HG03103 (cell line): Measurements from ENCODE around the gene ECHDC1.
"Not testable (repeated sequence)": the region's sequence is repeated elsewhere in the genome, so short reads cannot be mapped to it uniquely, and the experiment has no call there.

ENCODE experiments used
- ATAC-seq: cut with Tn5 transposase; IDR thresholded peaks from one replicate; pipeline ENCODE4 v1.9.1; 2021; ENCODE audit warnings: low read depth; ENCODE audit not compliant: unreplicated experiment

ECHDC1 gene

GRCh38 chr6:127342296-127342945 lies 988 bp downstream of the ECHDC1 start:
- ATAC-seq: no peak

GRCh38 chr6:127341471-127342202 lies 1.8 kb downstream of the ECHDC1 start:
- peak; percentile 37 for ATAC-seq

GRCh38 chr6:127340171-127340570 lies 3.2 kb downstream of the ECHDC1 start:
- no peak for ATAC-seq

- ATAC-seq: no peak
Observed at GRCh38 chr6:127338936-127339335, 4.5 kb downstream of the ECHDC1 start.

GRCh38 chr6:127332383-127332961 lies 10.9 kb downstream of the ECHDC1 start:
- ATAC-seq: no peak

- not testable (repeated sequence) for ATAC-seq
Observed at GRCh38 chr6:127331256-127331655, 12.2 kb downstream of the ECHDC1 start.

GRCh38 chr6:127328043-127328609 lies 15.3 kb downstream of the ECHDC1 start:
- ATAC-seq: no peak

GRCh38 chr6:127319686-127320085 lies 23.7 kb downstream of the ECHDC1 start:
- ATAC-seq: no peak

GRCh38 chr6:127317388-127318128 lies 25.9 kb downstream of the ECHDC1 start:
- ATAC-seq: no peak

- ATAC-seq: no peak
Observed at GRCh38 chr6:127305741-127306140, 37.7 kb downstream of the ECHDC1 start.

- ATAC-seq: no peak
Observed at GRCh38 chr6:127303917-127304316, 39.5 kb downstream of the ECHDC1 start.

GRCh38 chr6:127302728-127303660 lies 40.4 kb downstream of the ECHDC1 start:
- ATAC-seq: peak; percentile 76

- no peak for ATAC-seq
Observed at GRCh38 chr6:127301199-127301700, 42.2 kb downstream of the ECHDC1 start.

GRCh38 chr6:127300411-127300810 lies 43.0 kb downstream of the ECHDC1 start:
- ATAC-seq: no peak

- ATAC-seq: no peak
Observed at GRCh38 chr6:127299522-127300240, 43.7 kb downstream of the ECHDC1 start.

GRCh38 chr6:127298475-127298874 lies 44.9 kb downstream of the ECHDC1 start:
- ATAC-seq: no peak

- ATAC-seq: no peak
Observed at GRCh38 chr6:127297502-127298070, 45.8 kb downstream of the ECHDC1 start.

GRCh38 chr6:127291495-127291894 lies 51.9 kb downstream of the ECHDC1 start:
- peak; percentile 73 for ATAC-seq
